OCI-LY1 (cell line): ENCODE results near the gene CNDP1.

Experiments
- CTCF ChIP-seq: fragments of 200-600 bp; sonication (generic), shearing (Covaris generic); IDR thresholded peaks from 2 replicates; pipeline ENCODE4 v1.5.1; 2017; ENCODE audit warnings: mild to moderate bottlenecking, antibody characterized with exemption, low read length, moderate library complexity, mixed read lengths
- EZH2 ChIP-seq: fragments of 200-600 bp; sonication (generic), shearing (Covaris generic); IDR thresholded peaks from 2 replicates; pipeline ENCODE4 v1.8.0; 2017; ENCODE audit warnings: borderline replicate concordance, mixed run types, mild to moderate bottlenecking, antibody characterized with exemption, low read length, moderate library complexity, mixed read lengths

GRCh38 chr18:74595431-74595830 lies 61.1 kb downstream of the CNDP1 start:
- no peak for TF ChIP-seq CTCF
- TF ChIP-seq EZH2, result no peak
